Measurements from ENCODE around the gene FAM98C. TPM values are rescaled to one million over a fixed set of nuclear protein-coding genes. Genes with fewer than 3 reads are reported as not detected.

Gene FAM98C
- total and polyA plus RNA-seq, 10 donors: 18.0 to 27.4 (median 25.2) TPM

- Histone ChIP-seq H3K4me1 (no peaks in the 10 kb centered on the region), H3K27ac (no peak overlapping the region), H3K36me3 (no peaks in the 10 kb centered on the region), H3K4me3 (no peak overlapping the region), H3K9me3 (peaks cover 0 to 4% (median 0%) of the 10 kb centered on the region in 8 donors), H3K27me3 (replicated peaks in 1 of 7) (no peaks in the 10 kb centered on the region)
- intact Hi-C loops (cut with DNase I; ENCODE audit: low total_unique reads): no loop called here
- DNase-seq: no peak
- TF ChIP-seq, protein P1, sequence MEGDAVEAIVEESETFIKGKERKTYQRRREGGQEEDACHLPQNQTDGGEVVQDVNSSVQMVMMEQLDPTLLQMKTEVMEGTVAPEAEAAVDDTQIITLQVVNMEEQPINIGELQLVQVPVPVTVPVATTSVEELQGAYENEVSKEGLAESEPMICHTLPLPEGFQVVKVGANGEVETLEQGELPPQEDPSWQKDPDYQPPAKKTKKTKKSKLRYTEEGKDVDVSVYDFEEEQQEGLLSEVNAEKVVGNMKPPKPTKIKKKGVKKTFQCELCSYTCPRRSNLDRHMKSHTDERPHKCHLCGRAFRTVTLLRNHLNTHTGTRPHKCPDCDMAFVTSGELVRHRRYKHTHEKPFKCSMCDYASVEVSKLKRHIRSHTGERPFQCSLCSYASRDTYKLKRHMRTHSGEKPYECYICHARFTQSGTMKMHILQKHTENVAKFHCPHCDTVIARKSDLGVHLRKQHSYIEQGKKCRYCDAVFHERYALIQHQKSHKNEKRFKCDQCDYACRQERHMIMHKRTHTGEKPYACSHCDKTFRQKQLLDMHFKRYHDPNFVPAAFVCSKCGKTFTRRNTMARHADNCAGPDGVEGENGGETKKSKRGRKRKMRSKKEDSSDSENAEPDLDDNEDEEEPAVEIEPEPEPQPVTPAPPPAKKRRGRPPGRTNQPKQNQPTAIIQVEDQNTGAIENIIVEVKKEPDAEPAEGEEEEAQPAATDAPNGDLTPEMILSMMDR (IDR thresholded peaks at IDR 0.05 in 8 of 11, conservative IDR thresholded peaks at IDR 0.05 in 3 of 11): no peak
- TF ChIP-seq POLR2AphosphoS5 (IDR thresholded peaks at IDR 0.05) (no peak), POLR2A (IDR thresholded peaks at IDR 0.05) (no peak)
- WGBS, 5 donors: 68 to 85% (median 80%) methylated on average over 30 to 45 of the region's 45 CpGs
Observed at GRCh38 chr19:38452430-38453366, 49.8 kb downstream of the FAM98C start.

- WGBS, 5 donors: 57 to 86% (median 71%) methylated on average over 3 of the region's 3 CpGs
- Histone ChIP-seq H3K4me1 (no peaks in the 10 kb centered on the region), H3K27me3 (replicated peaks in 1 of 7) (no peaks in the 10 kb centered on the region), H3K4me3 (no peak overlapping the region), H3K27ac (no peak overlapping the region), H3K36me3 (no peaks in the 10 kb centered on the region), H3K9me3 (peaks cover 0 to 4% (median 0%) of the 10 kb centered on the region in 8 donors)
- intact Hi-C loops (cut with DNase I; ENCODE audit: low total_unique reads): no loop called here
- DNase-seq: no peak
- TF ChIP-seq POLR2A (IDR thresholded peaks at IDR 0.05) (no peak), POLR2AphosphoS5 (IDR thresholded peaks at IDR 0.05) (no peak)
- TF ChIP-seq, protein P1 (IDR thresholded peaks at IDR 0.05 in 8 of 11, conservative IDR thresholded peaks at IDR 0.05 in 3 of 11): no peak
Observed at GRCh38 chr19:38453596-38453995, 50.7 kb downstream of the FAM98C start.

GRCh38 chr19:38455031-38455430, 52.1 kb downstream of the FAM98C start:
- TF ChIP-seq POLR2AphosphoS5 (IDR thresholded peaks at IDR 0.05): no peak
- TF ChIP-seq, protein P1 (IDR thresholded peaks at IDR 0.05 in 8 of 11, conservative IDR thresholded peaks at IDR 0.05 in 3 of 11): no peak
- intact Hi-C loops (cut with DNase I; ENCODE audit: low total_unique reads): no loop called here
- H3K4me1 ChIP-seq: no peaks in the 10 kb centered on the region
- WGBS, 5 donors: 65 to 83% (median 72%) methylated on average over 4 of the region's 4 CpGs
- no peak overlapping the region for H3K4me3 ChIP-seq
- no peak overlapping the region for H3K27ac ChIP-seq
- peaks cover 0 to 4% (median 0%) of the 10 kb centered on the region in 8 donors for H3K9me3 ChIP-seq
- peaks cover 0 to 9% (median 0%) of the 10 kb centered on the region in 7 donors for H3K27me3 ChIP-seq (replicated peaks in 1 of 7)
- H3K36me3 ChIP-seq: no peaks in the 10 kb centered on the region
- no peak for DNase-seq

DNA sequence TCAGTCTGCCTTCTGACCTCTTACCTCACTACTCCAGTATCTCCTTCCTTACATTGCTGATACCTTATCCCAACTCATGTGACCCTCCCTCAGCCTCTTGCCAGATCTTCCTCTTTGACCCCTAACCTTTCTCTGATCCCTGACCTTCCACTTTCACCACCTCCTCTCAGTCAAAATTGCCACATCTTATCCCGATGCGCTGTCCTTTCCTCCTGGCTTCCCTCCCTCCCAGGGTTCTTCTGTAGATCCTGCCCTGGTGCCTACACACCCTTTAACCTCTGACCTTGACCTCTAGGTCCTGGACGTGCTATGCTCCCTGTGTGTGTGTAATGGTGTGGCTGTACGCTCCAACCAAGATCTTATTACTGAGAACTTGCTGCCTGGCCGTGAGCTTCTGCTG, 54.3 kb downstream of the FAM98C start:
- intact Hi-C loops (cut with DNase I; ENCODE audit: low total_unique reads): no loop called here
- no peak for TF ChIP-seq POLR2AphosphoS5 (IDR thresholded peaks at IDR 0.05)
- TF ChIP-seq, protein P1 (IDR thresholded peaks at IDR 0.05 in 8 of 11, conservative IDR thresholded peaks at IDR 0.05 in 3 of 11): no peak
- no peak for TF ChIP-seq POLR2A (IDR thresholded peaks at IDR 0.05)
- 69 to 81% (median 73%) methylated on average over 5 of the region's 5 CpGs for WGBS, 5 donors
- Histone ChIP-seq H3K4me1 (no peaks in the 10 kb centered on the region), H3K27ac (no peak overlapping the region), H3K27me3 (replicated peaks in 1 of 7) (peaks cover 0 to 29% (median 0%) of the 10 kb centered on the region in 7 donors), H3K36me3 (no peaks in the 10 kb centered on the region), H3K9me3 (peaks cover 0 to 4% (median 0%) of the 10 kb centered on the region in 8 donors), H3K4me3 (no peak overlapping the region)
- DNase-seq: no peak

Data from spleen (tissue), 11 donors.